Cerebellar cortex (tissue), 1 donor: ENCODE measurements around the gene SFXN2.
"Not testable (repeated sequence)": the region's sequence is repeated elsewhere in the genome, so short reads cannot be mapped to it uniquely, and the experiment has no call there.

Source experiments
- DNase-seq: peaks from one replicate; pipeline ENCODE4 v3.0.0-alpha.2; 2015; ENCODE audit warnings: low spot score

SFXN2 gene

DNA sequence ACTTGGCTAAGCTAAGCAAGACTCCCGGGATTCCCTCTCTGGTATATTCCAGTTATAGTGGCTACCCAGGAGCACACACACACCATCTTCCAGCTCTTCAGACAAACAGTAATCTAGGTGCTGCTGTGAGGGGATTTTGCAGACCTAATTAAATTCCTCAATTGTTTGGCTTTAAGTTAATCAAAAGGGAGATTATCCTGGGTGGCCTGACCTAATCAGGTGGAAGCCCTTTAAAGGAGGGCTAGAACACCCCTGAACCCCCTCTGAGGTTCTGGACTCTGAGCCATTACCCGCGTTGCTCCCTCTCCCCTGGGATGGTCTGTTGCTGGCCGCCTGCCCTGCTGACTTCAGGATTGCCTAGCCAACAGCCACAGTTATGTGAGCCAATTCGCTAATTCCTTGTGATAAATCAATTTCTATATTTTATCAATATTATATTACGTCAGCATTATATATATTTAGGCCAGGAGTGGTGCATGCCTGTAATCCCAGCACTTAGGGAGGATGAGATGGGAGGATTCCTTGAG lies 6.4 kb downstream of the SFXN2 start:
- no peak for DNase-seq

DNA sequence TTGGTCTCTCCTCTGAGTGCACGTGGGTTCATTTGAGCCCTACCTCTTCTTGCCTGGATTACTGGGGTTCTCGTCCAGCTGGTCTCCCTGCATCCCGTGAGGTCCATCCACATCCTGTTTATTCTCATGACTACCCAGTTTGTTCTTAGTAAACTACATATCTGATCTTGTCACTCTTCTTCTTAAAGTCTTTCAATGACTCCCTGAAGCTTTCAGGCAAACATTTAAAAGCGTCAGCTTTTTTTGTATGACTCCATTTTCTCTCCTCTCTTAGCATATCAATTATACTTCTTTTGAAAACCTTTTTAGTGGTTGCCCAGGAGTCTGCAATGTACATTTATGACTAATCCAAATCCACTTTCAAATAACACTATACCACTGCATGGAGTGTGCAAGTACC lies 7.5 kb downstream of the SFXN2 start:
- DNase-seq: no peak

- no peak for DNase-seq
These were observed 9.6 kb downstream of the SFXN2 start for GRCh38 chr10:102723989-102724388.

DNA sequence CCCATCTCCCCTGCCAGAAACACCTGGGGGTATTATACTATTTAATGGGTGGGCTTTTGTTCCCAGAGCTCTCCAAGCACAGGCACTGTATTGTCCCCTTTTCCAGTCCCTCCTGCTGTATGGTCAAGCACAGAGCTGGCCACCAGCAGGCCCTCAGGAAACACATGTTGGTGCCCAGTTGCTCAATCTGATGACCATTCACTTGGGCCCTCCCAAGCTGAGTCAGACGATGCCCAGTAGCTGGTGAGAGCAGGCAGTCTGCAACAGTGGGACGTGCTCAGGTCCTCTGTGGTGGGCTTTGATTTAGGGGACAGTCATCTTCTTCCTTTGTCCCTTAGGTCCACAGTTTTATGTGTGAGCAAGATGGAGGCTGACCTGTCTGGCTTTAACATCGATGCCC lies 11.8 kb downstream of the SFXN2 start:
- no peak for DNase-seq

DNA sequence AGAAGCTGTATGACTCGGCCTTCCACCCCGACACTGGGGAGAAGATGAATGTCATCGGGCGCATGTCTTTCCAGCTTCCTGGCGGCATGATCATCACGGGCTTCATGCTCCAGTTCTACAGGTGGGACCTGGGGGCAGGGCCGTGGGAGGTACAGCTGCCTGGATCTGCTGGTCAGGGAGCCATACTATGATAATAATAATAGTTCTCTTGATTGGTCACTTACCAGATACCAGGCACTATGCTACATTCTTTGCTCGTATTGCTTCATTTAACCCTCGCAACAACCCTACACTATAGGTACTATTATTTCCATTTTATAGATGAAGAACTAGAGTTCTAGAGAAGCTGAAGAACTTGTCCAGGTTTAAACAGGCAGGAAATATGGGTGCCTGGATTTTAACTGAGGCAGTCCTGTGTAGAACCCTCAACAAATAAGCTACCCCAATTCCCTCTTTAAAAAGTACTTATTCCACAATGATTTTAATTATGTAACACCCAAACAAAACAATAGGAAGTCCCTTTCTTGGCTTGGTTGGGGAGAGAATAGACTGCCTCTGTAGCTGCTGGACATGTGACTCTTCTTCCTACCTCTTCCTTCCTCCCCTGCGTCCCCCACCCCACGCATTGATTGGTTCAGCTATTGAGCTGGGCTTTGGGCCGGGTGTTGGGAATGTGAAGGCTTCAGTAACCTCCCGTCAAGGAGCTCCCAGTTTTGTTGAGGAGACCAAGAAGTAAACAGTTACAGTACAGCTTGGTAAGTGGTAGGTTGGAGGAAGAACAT lies 12.8 kb downstream of the SFXN2 start:
- DNase-seq: no peak

- DNase-seq: peak; percentile 82
These were observed 14.9 kb downstream of the SFXN2 start for GRCh38 chr10:102729029-102730026.

DNA sequence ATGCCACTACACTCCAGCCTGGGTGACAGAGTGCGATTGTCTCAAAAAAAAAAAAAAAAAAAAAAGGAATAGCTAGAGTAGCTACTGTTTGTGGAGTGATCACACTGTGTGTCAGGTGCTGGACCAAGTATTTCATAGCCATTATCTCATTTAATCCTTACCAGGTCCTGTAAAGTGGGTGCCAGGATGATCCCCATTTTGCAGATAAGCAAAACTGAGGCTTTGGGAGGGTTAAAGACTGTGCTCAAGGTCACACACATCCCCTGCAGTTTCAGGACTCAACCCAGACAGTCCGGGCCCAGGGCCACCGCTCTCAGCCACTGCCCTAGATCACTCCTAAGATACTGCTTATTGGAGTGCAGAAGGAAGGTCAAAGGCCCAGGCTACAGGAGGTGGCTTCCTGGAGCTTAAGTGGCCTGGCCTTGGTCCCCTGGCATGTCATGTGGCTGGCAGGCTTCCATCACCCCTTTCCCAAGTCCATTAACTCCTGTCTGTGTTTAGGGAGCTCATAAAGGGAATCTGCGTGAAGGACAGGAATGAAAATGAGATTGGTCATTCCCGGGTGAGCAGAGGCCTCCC lies 16.9 kb downstream of the SFXN2 start:
- no peak for DNase-seq

DNA sequence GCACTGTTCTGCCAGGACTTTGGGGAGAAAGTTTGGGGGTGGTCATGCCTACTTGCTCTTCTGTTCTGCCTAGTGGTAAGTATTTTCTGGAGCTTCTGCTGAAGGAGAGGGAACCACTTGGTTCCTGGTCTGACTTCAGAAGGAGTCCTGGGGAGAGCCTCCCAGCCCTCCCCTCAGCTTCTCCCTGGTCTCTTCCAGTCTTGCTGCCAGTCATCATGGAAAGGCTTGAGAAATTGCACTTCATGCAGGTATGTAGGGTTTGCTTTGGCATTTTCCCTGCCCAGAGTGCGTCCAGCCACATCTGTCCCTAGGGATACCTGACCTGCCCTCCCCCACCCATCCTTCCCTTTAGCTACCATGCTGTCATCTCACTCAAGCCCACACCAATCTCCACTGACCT lies 18.2 kb downstream of the SFXN2 start:
- no peak for DNase-seq

DNA sequence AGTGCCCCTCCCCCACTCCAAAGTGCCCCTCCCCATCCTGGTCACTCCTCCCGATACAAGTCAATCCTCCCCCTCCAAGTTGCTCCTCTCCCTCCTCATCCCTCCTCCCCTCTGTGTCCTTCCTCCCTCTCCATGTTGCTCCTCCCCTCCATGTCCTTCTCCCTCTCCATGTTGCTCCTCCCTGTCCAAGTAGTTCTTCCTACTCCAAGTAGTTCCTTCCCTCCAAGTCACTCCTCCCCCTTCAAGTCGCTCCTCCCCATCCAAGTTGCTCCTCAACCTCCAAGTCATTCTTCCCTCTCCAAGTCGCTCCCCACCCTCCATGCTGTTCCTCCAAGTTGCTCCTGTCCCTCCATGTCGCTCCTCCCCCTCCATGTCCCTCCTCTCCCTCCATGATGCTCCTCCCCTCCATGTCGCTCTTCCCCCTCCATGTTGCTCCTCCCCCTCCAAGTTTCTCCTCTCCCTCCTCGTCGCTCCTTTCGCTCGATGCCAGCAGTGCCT lies 20.7 kb downstream of the SFXN2 start:
- no peak for DNase-seq

- no peak for DNase-seq
These were observed 24.3 kb downstream of the SFXN2 start for GRCh38 chr10:102738692-102739121.

DNA sequence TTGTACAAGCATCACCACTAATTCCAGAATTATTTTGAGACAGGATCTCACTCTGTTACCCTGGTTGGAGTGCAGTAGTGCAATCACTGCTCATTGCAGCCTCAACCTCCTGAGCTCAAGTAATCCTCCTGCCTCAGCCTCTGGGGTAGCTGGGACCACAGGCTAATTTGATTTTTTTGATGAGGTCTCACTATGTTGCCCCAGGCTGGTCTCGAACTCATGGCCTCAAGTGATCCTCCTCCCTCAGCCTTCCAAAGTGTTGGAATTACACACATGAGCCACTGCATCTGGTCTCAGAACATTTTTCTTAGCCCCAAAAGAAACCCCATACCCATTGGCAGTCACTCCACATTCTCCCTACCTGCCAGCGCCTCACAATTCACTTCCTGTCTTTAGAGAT lies 25.8 kb downstream of the SFXN2 start:
- DNase-seq: no peak

- no peak for DNase-seq
These were observed 27.3 kb downstream of the SFXN2 start for GRCh38 chr10:102741726-102742237.

GRCh38 chr10:102742313-102742712 lies 27.9 kb downstream of the SFXN2 start:
- DNase-seq: not testable (repeated sequence)

DNA sequence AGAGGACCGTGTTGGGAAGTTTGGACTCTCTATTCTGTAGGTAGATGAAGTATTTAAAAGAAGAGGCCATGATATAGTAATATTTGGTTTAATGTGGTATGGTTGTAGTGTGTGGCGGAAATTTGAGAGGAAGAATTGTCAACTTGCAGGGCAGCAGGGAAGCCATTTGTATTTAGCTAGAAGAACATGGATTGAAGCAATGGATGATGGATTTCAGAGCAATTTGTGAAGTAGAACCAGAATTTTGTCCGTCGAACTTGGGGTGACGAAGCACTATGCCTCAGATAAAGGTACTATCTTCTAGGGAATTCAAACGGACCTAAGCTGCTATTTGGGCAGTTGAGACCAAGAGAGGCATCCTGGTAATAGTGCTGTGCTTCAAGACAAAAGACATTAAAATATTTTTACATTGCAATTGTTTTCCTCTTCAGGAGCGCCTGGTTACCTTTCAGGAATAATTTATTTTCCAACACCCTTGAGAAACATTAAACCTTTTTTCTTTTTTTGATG lies 28.7 kb downstream of the SFXN2 start:
- DNase-seq: no peak

GRCh38 chr10:102743588-102744373 lies 29.3 kb downstream of the SFXN2 start, which contains the start of gene WBP1L:
Gene WBP1L (plus strand): TSS chr10:102743948. CDS start chr10:102744054, 106 bp downstream.
- DNase-seq: peak; percentile 100

GRCh38 chr10:102744374-102745051 lies 30.1 kb downstream of the SFXN2 start:
- DNase-seq: peak; percentile 25

GRCh38 chr10:102745157-102745556 lies 30.7 kb downstream of the SFXN2 start:
- no peak for DNase-seq

GRCh38 chr10:102752266-102752930 lies 38.0 kb downstream of the SFXN2 start:
- DNase-seq: no peak

DNA sequence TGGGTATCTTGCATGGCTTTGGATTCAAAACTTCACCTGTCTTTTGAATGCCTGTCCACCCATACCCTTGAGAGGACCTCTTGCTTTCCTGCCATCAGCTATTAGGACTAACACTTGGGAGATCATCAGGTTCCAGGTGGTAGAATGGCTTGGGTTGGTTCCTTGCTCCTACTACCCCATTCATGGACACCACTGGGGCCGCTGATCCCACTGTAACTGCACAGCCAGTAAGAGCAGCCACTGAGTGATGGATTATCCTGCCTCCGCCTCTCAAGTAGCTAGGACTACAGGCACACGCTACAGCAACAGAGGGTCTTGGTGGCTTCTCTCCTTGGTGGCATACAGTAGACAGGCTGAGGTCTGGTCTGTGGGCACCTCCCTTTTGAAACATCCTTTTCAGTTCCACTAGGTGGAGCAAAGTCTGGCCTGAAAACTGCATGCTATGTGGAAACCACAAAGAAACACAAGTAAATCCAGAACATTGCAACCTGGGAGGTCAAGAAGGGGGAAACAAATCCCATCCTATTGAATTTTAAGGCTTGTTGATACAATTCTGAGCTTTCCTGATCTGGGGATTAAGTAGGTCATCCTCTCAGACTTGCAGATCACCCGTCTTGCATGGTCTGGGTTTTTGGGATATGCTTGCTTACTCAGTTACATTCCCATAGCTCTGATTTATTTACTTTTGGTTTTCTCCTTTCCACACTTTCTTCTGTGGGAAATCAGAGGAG lies 38.7 kb downstream of the SFXN2 start:
- DNase-seq: peak; percentile 51
